Measurements from ENCODE around the gene ADCY1.
"Not testable (repeated sequence)": the region's sequence is repeated elsewhere in the genome, so short reads cannot be mapped to it uniquely, and the experiment has no call there.

Gene ADCY1

DNA sequence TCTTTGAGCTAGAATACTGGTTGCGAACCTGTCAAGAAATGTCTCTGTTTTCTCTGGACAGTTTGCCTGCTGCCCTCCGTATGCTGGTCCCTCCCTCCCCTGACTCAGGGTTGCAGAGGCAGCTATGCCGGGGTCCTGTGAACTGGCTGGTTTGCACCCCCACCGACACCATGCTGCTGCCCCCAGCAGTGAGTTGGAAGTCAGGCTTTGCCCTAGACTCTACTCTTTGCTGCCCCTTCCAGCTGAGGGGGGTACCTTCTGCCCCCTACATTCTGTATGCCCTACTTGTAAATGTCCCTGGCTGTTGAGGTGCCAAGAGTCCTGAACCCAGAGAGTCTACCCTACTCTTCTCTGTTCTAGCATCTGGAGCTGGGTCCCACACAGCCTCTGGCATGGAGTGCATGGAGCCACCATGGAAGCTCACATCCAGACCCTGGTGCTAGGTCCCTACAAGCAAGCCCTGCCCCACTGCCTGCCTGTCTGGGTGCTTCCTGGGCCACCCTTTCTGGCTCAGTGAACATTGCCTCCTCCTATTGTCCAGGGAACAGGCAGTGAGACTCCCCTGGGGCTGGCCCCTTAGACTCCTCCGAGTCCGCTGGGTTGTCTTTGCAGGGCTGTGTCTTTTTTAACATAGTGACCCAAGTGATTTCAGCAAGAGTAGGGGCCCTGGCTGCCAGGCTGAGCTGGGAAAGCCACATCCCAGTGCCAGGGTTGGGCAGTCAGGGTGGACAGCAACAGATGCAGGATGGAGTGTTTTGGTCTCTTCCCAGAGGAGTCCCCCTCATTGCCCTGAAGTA lies 138.9 kb downstream of the ADCY1 start:
- no peak for DNase-seq (ENCODE audit: low read depth)

DNA sequence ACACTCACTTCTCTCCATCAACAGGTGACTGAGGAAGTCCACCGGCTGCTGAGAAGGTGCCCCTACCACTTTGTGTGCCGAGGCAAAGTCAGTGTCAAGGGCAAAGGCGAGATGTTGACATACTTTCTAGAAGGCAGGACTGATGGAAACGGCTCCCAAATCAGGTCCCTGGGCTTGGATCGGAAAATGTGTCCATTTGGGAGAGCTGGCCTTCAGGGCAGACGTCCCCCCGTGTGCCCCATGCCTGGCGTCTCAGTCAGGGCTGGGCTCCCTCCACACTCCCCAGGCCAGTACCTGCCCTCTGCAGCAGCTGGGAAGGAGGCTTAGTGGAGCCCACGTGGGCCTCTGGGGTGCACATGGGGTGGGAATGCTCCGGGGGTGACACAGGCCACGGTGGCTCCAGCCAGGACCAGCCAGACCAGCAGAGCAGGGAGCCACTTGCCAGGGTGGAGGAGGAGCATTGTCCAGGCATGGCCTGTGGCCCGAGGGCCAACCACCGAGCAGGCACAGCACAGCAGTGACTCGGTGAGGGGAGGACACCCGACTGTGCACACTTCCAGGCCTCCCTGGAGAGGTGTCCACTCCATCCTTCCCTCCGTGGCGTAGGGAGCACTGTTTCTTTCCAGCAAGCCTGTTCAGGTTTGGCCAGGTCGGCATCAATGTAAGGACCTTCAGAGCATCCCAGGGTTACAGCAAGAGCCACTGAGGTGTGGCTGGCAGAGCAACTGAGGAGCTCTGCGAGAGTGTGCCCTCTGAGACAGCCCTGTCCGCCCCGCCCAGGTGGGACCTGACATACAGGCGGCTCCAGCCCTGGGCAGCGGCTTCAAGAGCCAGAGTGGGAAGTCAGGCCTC lies 139.7 kb downstream of the ADCY1 start:
- DNase-seq (ENCODE audit: low read depth) = no peak

DNA sequence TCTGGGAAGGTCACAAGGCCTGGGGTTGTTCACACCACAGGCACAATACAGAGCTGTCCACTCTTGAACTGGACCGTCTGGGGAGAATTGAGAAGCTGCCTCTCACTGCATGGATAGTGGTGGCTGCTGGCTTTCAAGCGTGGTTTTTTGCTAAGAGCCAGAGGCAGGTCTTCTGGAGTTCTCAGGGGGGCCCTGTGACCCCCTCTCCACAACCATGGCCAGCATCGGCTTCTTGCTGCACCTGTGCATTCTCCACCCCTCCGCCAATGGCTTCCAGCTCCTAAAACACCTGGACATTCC lies 140.3 kb downstream of the ADCY1 start:
- no peak for DNase-seq (ENCODE audit: low read depth)

DNA sequence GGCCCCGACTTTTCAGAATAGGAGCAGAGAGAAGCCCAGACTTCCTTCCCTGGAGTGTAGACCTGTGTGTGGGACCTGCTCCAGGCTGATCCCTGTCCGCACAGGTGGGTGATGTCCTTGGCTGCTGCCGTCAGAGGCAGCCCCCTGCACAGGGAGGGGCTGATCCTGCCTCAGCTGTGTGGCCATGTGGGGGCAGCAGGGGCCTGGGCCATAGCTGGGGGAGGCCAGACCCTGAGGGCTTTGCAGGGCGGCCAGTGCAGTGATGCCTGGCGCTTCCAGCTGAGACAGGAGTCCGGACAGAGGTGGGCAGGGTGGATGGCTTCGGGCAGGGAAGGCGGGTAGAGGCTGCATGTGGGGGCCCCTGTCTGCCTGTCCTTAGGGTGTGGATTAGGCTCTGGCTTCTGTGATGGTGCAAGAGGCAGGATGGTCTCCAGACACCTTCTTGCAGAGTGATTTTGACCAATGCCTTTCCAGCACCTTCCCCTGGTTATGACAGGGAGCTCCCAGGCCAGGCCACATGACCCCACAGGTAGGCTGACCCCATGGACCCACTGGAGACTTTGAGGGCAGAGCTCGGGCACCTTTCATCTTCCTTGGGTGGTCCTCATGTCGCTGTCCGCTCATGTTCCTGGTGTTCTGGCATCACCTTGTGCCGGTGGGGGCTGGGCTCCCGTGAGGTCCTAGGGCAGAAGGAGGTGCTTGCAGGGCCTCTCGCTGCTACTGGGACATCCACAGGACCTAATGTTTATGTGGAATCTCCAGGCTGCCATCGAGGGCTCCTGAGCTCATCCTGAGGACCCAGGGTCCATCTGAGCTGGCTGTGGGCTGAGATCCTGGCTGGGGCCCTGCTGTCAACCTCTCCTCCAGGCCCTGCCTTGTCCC lies 141.5 kb downstream of the ADCY1 start:
- no peak for DNase-seq (ENCODE audit: low read depth)

DNA sequence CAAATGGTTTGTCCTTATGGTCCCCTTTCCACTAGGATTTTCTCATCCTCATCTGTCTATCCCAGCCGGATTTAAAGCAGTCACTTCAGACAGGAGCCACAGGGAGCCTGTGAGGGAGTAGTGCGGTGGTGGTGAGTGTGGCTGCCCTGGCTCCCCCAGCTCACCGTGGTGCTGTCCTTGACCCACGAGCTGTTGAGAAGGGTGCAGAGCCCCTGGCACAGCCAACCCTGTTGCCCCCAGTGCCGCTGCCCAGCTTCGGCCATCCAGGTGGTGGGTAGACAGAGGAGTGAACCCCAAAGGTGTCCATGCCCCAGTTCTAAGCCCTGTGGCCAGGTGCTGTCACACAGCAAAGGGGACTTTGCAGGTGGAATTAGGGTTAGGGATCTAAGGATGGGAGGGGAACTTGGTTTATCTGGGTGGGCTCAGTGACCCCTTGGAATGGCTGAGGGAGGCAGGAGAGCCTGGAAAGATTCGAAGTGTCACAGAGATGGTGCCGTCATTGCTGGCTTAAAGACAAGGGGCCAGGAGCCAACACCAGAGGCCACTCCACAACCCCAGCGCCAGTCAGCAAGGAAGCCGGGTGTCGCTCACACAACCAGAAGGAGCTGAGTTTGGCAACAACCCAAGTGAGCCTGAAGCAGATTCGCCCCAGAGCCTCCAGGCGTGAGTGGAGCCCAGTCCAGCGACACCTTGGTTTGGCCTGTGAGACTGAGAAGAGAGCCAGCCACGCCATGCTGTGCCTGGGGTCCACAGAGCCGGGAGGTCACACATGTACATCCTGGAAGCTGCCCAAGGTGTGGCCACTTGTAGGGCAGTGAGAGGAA lies 142.4 kb downstream of the ADCY1 start:
- DNase-seq (ENCODE audit: low read depth) = no peak

DNA sequence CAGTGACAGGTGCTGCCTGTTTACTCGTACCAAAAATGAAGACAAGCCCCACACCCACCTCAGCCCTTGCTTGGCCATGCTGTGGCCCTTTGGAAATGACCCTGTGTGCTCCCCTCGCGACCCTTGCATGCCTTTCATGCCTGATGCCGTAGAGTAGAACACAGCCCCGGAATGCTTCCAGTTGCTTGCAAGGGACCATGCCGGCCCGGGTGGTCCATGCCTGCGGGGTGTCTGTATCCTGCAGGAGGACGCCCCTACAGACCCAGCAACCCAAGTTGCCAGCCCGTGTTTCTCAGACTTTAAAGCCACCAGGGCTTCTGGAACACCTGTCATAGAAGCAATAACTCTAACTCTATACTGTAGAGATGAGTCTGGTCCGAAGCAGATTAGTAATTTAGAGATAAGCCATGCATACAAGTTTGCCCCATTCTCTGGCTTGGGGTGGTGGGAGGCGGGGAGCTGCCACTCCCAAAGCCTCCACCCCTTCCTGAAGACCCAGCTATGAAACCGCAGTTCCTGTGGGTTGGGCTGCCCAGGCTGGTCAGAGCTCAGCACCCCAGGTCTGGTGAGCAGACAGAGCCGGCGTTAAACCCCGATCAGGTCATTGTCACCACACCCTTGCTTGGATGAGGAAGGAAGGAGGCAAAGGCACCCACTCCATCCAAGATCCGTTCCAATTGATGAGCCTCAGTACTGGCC lies 143.5 kb downstream of the ADCY1 start:
- DNase-seq (ENCODE audit: low read depth) = no peak

DNA sequence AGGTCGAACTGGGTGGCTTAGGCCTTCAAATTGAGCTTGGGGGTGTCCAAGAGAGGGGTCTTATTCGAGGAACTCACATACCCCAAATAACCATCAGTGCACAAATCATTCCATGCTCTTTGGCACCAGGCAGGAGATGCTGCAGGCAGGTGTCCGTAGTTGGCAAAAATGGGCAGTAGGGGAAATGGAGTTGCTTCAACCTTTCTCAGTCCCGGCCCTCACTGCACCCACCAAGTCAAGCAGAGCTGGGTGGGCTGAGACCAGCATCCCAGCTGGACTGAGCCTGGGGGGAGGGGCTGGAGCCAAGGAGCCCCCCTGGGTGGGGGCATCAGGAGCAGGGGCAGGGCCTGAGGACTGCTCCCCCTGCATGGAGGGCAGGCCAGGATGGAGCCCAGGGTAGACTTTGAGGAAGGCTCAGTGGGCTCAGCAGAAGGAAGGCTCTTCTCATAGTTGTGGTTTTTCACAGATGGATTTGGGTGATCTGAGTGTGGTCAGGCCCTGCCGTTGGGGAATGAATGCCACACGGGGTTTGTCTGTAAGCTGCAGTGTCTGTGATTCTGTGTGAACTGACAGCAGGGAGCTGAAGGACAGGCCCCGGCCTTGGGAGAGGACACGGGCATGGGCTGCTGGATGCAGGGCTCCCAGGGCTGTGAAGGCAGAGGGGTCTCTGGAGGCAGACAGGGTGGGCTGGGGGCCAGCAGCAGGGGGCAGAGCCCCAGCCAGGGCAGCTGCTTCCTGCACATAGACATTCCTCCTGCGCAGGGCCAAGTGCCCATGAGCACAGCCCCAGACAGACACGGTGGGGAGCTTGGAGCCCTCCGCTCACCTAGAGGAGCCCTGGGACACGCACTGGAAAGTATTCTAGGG lies 144.5 kb downstream of the ADCY1 start:
- no peak for DNase-seq (ENCODE audit: low read depth)

DNA sequence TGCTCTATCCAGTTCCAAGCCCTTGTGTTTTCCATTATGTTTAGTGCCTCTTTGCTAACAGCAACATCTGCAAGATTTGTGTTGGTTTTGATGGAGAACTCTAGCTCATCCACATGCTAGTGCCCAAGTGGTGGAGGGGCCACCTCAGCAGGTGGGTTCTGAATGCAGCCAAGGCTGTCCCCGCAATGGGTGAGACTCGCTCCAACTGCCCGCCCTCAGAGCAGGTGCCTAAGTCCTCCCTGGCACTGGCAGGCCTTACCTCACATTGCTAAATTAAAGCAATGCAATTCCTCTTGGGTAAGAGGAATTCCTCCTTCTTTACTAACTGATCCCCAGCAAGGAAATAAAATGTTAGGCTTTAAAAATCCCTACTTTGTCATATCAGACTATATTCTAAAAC lies 146.8 kb downstream of the ADCY1 start:
- DNase-seq (ENCODE audit: low read depth) = no peak

DNA sequence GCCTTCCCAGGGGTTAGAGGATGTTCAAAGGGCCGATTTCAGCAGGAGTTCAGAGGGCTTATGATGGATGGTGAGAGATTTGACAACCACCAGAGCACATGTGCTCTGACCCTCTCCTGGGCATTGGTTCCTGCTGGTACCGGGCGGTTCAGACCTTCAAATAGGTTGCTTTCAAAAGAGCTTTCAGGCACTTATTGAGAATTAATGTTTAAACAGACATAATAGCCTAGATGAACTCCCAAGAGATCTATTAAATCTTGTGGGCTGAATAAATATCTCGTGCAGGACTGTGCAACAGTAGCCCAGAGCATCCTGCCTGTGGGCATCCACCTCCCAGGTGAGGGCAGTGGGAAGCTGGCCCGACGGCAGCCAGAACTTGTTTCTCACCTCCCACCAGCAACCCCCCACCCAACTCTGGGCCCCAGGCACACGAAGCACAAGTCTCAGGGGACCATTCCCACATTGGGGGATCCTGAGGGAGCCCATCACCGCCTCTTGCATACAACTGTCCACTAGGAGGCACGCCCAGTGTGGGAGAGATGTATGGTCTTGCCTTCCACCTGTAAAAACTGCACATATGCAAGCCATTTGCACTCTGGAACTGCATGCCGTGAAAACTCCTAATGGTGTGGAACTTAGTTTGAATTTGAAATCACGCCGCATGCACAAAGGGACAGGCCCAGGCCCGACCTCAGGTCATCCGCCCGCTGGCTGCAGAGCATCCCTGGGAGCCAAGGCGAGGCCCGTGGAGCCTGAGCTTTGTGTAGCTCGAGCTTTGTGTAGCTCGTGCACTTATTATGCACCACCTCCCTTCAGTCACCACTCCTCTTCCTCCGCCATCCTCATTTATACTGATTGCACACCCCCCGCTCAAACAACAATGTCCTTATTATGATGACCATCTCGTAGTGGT lies 147.8 kb downstream of the ADCY1 start:
- no peak for DNase-seq (ENCODE audit: low read depth)

DNA sequence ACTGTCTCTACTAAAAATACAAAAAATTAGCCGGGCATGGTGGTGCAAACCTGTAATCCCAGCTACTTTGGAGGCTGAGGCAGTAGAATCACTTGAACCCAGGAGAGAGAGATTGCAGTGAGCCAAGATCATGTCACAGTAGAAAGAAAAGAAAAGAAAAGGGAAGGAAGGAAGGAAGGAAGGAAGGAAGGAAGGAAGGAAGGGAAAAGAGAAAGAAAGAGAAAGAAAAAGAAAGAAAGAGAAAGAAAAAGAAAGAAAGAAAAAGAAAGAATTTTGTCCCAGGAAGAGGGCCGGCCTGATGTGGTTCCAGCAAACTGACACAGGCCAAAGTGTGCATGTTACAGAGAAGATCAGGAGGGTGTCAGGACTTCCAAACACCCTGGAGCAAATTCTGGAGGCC lies 151.1 kb downstream of the ADCY1 start:
- DNase-seq (ENCODE audit: low read depth) = not testable (repeated sequence)

DNA sequence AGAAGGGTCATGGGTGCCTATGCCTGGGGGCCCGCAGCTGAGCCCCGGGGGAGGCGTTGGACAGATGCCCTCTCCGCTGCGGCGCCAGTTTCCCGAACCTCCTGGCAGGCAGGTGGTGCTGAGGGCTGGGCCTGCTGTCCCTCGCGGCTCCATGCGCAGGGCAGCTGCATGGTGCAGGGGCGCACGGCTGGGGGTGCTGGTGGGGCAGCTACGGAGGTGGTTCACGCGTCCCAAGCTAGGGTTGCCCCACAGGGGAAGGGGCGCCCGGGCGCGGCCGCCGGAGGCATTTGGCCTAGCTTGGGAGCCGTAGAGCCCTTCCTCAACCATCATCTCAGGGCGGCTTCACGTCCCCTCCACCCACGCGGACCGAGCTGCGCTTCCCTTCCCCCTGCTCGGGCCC lies 152.7 kb downstream of the ADCY1 start:
- no peak for DNase-seq (ENCODE audit: low read depth)

DNA sequence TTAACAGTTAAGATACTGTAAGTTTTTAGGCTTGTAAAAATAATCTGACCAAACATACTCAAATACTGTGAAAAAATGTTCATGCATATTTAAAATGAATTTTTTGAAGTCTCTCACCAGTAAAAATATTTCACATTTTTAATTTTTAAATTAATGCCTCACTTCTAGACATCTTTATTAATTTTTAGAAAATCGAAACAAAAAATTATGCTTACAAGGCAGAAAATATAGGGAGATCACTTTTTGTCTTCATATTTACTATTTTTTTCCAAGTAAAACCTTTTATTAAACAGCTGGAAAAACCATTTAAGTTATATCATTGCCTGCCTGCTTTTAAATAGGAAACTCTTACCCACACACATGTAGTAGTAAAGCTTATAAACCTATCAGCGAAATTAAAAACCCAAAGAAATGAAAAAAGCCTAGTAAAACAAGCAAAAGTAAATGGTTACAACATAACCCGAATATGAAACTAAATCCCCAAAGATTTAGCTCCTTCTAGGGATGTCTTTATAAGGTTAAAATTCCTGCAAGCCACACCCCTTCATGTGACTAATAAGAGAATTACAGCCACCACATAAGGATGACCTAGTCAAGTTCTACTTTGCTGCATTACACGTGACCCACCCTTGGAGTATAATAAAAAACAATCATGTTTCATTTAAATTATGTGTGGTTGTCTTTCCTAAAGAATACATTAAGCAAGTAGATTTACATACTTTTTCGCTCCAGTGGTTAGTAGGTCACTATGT lies 157.7 kb downstream of the ADCY1 start:
- DNase-seq (ENCODE audit: low read depth) = not testable (repeated sequence)

DNA sequence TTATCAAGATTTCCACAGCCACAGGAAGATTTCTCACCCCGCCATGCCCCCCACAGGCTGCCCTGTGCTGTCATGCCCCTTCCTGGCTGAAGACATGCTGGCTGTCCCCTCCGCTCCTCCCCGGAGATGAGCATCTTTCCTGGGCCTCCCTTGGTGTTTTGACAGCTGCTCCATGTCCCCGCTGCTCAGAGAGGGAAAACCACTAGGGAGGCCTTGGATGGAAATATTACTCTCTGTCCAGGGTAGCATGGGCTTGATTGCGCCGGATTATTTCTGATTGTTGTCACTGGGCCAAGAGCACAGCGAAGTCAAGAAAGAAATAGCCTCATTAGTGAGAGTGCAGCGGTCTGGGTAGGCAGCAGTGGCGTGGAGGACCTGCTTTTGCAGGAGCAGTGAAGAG lies 164.8 kb downstream of the ADCY1 start:
- DNase-seq (ENCODE audit: low read depth) = not testable (repeated sequence)

DNA sequence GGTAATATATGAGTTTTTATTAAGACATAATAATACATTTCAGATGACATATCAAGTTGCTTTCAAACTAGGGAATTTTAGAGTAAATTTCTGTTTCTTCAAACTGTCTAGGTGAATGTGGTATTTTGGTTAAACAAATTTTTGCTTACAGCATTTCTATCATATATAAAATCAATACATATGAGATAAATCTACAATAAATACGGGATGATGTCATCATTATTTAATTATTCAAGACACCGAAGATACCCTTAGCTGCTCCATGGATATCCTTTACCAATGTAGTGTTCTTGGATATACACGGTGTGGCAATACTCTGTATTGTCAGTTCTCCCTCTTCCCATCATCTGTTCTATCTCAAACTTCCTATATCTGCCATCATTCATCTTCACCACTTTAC lies 166.4 kb downstream of the ADCY1 start:
- DNase-seq (ENCODE audit: low read depth) = not testable (repeated sequence)

DNA sequence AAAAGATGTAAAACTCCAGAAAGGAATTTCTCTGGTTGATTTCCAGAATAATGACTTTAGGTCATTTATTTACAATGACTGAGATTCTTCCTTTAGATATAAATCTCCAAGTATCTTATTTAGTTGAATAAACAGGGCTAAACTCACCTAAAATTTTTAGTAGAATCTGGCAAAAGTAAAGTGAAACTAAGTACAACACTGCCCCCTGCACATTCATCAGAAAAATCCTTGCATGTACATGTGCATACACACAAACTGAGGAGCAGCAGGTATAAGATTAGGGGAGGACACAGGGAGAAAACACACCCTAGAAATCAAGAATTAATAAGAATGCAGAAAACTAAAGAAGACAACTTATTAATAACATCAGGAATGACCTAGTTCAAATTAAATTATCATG lies 174.8 kb downstream of the ADCY1 start:
- not testable (repeated sequence) for DNase-seq (ENCODE audit: low read depth)

DNA sequence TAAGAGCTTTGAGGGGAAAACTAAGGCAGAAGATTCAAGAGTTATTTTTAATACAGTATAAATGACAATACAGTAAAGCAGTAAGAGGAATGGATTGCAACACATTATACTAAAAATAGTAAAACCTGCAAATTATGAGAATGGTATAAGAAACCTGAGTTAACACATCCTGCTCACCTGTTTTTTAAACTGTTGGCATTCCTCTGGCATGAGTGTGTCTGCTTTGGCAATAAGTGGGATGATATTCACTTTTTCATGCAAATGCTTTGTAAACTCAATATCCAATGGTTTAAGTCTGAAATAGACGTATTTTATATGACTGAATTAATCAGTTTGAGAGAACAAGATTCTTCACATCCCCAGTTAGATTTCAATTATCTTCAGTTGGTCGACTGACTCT lies 177.2 kb downstream of the ADCY1 start:
- not testable (repeated sequence) for DNase-seq (ENCODE audit: low read depth)

DNA sequence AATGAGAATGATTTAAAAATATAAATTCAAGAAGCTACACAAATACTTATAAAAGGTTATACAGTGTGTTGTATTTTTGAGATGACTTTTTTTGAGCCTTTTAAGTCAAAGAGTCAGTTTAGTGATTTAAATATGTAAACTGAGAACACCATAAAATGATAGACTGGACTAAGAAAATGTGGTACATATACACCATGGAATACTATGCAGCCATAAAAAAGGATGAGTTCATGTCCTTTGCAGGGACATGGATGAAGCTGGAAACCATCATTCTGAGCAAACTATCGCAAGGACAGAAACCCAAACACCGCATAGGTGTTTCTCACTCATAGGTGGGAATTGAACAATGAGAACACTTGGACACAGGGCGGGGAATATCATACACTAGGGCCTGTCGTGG lies 182.2 kb downstream of the ADCY1 start:
- DNase-seq (ENCODE audit: low read depth) = not testable (repeated sequence)

DNA sequence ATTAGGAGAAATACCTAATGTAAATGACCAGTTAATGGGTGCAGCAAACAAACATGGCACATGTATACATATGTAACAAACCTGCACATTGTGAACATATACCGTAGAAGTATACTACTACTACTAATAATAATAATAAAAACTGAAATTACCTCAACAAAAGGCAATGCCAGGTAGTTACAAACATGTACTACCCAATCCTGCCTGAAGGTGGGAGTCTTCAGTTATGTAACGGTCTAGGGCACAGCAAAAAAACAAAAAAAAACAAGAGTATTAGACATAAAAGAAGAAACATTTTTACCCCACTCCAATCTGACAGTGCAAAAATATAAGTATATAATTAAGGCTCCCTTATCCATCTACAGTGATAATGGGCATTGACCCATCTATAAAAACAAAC lies 182.6 kb downstream of the ADCY1 start:
- not testable (repeated sequence) for DNase-seq (ENCODE audit: low read depth)

Measured in activated T-cell treated with anti-CD3 and anti-CD28 coated beads for 24 hours (primary cell).